Measurements from ENCODE around the gene TMTC1.

TMTC1 gene

DNA sequence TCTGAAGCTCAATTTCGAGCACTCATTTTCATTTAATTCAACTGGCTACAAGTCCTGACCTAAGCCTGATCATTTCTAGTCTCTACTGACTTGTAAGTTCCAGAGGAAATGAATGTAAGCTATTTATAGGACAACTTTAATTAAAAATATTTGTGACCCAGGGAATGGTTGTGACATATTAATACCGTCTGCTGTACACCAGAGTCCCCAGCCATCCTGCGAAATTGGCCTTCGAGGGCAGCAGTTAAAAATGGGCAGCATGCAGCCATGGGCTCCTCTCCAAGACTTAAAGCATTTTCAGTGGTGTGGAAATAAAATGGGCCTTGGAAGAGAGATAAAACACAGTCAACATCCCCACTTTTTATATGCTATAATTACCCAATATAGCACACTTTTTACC lies 255.6 kb downstream of the TMTC1 start:
- no peak for DNase-seq

DNA sequence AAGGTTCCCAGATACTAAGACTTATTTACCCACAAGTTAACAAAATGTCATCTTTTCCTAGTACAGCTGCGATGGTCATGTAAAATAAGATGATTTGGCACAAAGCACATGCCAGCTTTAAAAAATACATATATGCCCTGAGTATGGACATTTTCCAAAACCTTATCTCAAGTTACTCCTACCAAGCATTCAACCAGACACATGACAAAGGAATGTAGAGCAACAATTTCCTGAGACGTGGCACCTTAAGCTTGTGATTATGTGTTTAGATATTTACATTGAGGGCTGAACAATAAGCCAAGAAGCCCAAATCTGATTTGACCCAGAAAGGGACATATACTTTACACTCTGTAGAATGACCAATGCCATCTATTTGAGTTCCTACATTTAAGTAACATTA lies 261.8 kb downstream of the TMTC1 start:
- no peak for DNase-seq

DNA sequence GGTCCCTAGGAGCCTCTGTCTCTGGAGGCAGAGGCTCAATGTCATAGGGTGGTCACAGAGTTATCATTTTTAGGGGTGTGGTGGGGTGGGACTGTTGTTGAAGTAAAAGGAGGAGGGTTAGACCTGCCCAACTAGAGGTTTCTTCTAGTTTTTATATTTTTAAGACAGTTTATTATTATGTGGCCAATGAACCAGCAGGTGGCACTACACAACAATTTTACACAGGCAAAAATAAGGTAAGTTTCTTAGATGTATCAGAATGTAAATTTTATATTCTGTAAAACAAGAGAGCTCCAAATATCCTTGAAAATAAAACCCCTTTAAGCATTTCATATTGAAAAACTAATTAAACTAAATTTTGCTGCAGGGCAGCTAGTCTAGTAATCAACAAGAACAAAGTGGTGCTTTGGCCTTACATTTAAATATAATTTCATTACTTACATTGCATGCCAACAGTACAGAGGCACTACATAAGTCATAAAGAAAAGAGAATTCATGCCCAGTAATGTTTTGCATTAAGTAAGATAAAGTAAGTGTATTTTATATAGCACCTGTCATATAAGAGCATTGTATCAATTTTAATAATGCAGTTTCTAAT lies 264.1 kb downstream of the TMTC1 start:
- DNase-seq = peak in 1 of 5 experiments; percentile 34

DNA sequence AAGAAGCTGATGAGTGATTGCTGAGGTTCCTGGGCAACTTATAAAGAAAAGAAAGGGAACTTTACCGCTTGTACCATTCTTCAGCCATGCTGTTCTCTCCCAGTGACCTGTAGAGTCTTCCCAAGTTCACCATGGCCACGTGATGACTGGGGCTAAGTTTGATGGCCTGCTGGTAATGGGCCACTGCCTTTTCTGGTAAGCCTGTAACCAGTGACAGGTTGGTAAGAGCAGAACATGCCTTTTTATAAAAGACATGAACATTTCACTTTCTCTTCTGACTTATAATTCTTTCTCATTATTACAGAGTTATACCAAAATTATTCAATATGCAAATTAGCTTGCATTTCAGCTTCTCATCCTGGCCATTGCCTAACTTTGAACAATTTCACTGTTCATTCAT lies 265.3 kb downstream of the TMTC1 start:
- no peak for DNase-seq

DNA sequence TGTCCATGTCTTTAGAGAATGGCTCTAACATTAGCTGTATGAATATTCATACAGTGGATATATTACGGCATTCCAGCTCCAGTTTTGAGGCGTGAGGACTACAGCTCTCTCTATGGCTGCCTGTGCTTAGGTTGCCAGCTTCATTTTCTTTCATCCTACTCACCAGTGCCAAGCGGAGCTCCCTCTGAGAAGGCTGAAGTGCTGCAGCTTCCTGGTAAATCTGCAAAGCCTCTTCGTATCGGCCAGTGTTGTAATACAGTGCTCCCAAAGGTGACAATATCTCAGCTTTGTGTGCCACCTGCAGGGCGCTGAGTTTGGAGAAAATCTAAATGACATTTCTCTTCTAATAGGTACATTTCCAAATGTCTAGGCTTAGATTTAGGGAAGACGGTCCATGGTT lies 266.5 kb downstream of the TMTC1 start:
- DNase-seq = no peak

DNA sequence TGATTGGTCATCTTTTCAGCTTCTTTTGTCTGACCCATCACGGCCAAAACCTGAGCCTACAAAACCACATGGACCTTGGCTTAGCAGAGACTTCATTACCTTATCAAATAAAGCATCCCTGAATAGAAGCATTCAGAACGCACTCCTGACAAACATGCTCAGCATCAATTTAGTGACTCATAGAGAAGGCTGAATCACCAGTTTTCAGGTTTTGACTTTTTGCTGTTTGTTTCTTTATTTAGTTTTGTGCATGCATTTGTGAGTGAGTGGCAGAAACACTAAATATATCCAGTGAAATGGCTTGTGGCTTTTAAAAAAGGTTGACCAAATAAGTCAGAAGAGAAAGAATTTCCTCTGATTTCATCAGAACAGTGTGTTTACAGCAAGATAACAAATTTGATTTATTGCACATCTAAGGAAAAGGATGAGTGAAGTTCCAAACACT lies 267.3 kb downstream of the TMTC1 start:
- no peak for DNase-seq

DNA sequence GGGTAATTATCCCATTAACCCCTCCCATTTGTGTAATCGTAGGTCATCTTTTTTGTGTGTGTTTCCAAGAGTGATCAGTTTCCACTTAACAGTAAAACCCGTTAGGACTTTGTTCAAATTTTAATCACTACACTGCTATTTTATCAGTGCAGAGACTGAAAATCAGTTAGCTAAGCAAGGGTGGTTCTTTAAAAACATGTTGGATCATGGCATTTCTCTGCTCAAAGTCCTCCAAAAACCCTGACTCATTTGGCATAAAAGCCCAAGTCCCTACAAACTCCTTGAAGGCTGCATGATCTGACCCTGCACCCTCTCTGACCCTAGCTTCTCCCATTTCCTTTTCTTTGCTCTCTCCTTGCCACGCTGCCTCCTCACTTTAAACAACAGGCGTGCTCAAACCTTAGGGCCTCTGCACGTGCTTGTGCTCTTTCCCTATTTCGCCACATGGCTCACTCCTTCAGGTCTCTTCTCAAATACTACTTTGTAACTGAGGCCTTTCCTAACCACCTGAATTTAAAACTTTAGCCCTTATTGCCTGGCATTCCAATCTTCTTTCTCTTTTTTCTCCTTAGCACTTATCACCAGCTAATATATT lies 273.1 kb downstream of the TMTC1 start:
- no peak for DNase-seq

DNA sequence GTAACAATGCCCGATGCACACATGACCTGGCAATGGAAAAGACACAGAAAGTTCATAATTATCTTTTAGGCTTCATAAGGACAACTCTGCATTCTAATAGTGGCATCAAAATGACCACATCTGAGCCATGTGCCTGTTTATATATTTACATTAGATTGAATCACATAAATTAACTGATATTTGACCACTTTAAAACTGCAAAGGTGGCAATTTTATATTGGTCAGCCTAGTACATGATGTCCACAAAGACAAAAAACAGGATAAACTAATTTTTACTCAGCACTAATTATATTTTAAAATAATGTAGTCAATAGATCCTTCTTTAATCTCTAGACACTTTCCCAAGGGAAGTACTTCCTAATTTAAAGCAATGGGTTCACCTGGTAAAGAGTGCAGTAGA lies 274.2 kb downstream of the TMTC1 start:
- no peak for DNase-seq

DNA sequence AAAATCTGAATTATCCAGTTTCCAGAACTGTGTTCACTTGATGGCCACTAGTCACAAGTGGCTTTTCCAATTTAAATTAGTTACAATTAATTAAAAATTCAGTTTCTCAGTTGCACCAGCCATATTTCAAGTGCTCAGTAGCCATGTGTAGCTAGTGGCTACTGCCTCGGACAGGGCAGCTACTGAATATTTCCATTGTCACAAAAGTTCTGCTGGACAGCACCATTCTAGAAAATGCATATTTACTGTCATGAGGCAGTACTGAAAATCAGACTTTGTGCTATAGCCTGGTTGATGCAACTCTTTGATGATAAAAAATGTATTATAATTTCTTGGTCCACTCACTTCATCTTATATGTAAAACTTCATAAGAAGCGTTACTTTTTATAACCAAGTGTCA lies 274.8 kb downstream of the TMTC1 start:
- no peak for DNase-seq

DNA sequence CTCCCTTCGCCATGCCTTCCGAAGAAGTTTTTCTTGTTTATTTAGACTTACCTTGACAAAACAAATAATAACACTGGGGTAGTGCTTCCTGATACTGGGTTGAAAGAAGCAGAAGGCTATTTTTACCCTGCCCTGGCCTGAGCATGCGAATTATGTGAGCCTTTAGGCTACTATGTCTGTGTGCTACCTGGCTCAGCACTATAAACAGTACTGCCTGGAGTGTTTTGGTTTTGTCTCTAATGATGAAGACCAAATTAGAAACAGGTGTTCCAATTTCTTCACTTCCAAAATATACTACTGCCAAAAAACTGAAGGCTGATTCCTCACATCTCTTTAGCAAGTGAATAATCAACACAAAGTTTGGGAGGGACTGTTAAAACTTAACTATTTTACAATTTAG lies 278.6 kb downstream of the TMTC1 start:
- DNase-seq = no peak

DNA sequence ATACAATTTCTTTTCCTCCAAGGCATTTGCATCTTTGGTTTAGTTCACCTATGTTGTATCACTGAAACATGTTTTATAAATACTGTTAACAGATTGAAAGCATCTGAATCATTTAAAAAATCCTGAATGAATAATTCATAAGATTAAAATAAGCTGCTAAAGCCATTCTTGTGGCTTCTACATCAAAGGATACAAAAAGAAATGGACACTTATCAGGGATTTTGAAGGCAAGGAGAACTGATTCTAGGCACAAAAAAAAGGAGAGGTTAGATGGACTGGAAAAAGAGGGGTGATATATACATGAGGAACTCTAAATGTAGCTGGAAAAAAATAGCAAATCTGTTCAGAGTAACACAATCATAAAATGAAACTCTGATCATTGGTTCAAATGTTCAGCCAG lies 280.5 kb downstream of the TMTC1 start:
- no peak for DNase-seq

DNA sequence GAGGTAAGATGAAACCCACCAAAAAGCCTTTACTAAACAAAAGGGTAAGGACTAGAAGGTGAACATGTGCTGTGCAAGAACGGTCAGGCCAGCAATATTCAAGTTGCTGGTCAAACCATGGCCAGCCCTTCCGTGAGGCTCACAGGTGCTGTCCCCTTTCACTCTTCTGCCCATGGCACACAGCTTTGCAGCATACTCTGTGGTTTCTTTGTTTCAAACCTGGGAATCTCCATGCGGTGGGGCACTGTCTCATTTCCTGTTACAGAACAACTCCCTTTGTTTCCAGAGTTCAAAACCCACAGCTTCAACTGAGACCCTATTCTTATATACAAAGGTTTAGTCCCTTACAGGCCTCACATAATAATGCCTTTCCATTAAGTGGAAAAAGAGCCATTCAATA lies 284.5 kb downstream of the TMTC1 start:
- DNase-seq = no peak

DNA sequence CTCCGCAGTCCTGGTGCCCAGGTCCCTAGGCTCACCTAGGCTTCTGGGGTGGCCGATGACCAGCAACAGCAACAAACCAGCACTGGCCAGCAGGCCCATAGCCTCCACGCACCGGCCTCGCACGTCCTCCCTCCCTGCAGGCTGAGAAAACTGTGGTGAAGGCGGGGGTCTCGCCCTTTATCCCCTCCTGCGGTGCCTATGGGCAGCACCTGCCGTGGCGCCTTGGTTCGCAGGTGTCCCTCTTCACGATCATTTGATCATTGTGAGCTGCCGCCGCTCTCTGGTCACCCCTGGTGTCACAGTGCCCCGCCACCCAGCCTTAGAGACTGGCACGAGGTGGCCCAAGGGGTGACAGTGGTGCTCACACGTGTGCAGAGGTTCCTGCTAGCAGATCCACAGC lies 286.2 kb downstream of the TMTC1 start, which contains the start of gene OVCH1:
Gene OVCH1 (minus strand): TSS at position 99 of the 400 bp plus-strand sequence. CDS start 0 bp downstream, at position 99.
- DNase-seq = no peak

DNA sequence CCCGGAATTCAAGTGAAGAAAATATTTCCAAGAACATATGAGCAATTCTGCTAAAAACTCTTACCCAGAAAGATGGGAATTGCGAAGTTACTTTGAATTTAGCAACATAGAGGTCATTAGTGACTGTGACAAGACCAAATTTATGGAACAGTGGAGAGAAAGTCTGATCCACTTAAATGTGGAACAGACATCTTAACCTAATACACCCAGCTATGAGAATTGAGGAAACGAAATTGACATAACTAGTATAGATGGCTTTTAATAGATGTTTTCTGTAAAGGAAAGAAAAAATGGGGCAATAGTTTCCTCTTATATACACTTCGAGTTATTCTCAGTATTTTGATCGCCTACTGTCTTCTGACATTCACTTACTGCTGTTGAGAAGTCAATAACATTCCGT lies 290.9 kb downstream of the TMTC1 start:
- DNase-seq = no peak

DNA sequence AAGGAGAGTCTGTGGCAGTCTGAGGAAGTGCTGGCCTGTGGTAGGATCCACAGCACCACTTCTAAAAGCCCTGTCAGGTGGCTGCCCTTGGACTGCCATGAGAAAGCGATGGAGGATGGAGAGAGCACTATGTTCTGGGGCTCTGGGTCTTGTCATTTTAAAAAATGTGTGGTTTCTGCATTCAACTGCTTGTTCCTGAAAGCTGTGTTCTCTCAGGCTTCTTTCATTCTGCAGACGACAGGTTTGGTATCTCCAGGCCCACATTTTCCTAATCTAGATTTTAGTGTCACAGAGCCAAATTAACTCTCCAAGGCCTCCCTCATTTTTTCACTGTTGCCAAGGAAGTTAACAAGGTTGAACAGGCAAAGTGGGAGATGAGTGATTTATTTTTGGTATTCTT lies 296.8 kb downstream of the TMTC1 start:
- DNase-seq = no peak

DNA sequence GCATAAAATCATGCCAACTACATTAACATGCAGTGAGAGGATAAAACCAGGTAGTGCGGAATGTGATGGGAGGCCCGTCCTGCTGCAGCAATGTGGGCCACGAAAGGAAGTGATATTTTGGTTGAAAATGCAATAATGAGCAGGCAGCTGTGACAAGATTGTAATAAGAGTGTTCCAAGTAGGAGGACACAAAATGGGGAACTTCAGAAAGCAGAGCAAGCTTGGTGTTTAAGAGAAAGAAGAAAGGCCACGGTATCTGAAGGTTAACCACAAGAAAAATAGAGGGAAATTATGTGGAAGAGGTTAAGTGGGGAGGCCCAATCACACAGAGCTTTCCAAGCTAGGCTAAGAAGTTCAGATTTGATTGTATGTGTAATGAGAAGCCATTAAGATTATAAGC lies 320.5 kb downstream of the TMTC1 start:
- DNase-seq = no peak

DNA sequence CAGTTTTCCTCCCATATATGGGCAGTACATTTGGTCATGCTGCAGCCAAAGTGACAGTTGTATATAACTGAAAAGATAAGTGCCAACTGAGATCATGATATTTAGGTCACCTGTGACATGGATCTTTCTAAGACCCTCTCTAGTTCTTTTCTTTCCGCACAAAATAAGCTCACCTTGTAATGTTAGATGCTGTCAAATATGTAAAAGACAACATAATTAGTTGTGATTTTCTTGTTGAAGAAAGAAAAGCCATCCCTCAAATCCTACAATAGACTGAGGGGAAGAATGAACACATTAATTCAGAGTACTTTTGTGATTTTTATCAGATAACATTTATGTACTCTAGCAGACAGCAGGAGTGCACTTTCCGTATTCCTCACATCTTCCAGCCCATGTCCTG lies 323.7 kb downstream of the TMTC1 start:
- DNase-seq = no peak

DNA sequence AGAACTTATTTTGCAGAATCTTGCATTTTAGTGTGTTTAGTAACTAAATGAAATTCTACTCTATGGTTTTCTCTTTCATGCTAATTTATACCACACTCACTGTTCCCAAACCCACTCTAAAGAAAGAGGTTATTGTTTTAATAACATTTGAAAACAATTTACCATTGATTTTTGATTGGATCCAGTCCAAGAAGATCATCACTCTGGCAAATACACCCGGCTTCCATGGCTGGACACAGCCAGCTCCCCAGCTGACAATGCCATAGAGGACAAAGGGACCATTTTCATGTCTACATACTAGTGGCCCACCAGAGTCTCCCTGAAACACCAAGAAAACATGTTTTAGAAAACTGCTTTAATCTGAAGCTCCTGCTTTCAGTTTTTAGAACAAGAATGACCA lies 328.7 kb downstream of the TMTC1 start:
- no peak for DNase-seq

DNA sequence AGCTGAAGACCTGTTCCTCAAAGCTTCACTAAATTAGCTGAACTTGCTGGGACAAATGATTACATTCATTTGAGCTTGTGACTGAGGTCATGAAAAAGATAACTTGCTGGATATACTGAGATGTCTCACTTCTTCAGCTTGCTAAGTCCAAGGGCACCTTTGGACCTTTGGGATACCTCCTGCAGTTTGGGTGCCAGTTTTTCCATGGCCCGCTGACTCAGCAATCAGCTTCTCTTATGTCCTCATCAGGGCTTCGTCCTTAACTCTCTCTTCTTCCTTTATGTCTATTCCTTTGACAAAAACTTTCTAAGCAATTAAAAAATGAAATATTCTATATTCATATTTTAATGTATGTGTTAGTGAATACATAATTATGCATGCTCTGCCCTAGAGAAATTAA lies 331.9 kb downstream of the TMTC1 start:
- DNase-seq = no peak

Measured in T-helper 2 cell (primary cell).